Activated CD4-positive, alpha-beta memory T cell treated with anti-CD3 and anti-CD28 coated beads, Interleukin-2, amount 10 ng/mL, durations not matched to agents 7 days and 5 days (primary cell): Measurements from ENCODE around the gene CLDN1. TPM values are rescaled to one million over a fixed set of nuclear protein-coding genes. Genes with fewer than 3 reads are reported as not detected.
"Not testable (repeated sequence)": the region's sequence is repeated elsewhere in the genome, so short reads cannot be mapped to it uniquely, and the experiment has no call there.

ENCODE experiments used
- CTCF ChIA-PET: fragments of 350-600 bp; sonication (Branson Sonifier 250); formaldehyde crosslinking; loops from one replicate; lab custom pipeline; 2021; ENCODE audit warnings: antibody characterized with exemption, inconsistent platforms; lab: Charles Lee
- POLR2A ChIA-PET: fragments of 350-600 bp; sonication (Branson Sonifier 250); formaldehyde crosslinking; loops from one replicate; lab custom pipeline; 2021; ENCODE audit warnings: antibody characterized with exemption; lab: Charles Lee
- DNase-seq: peaks from one replicate; pipeline ENCODE4 v3.0.0-alpha.2; 2020
- H3K27ac Mint-ChIP-seq: one replicate; pipeline ENCODE4 v1.8.0; 2021; ENCODE audit warnings: mild to moderate bottlenecking, mixed read lengths
- H3K27me3 Mint-ChIP-seq: one replicate; pipeline ENCODE4 v1.8.0; 2021; ENCODE audit warnings: mixed read lengths
- H3K36me3 Mint-ChIP-seq: one replicate; pipeline ENCODE4 v1.8.0; 2021; ENCODE audit warnings: low read depth, mixed read lengths
- H3K4me1 Mint-ChIP-seq: one replicate; pipeline ENCODE4 v1.8.0; 2021; ENCODE audit warnings: mixed read lengths
- H3K4me3 Mint-ChIP-seq: one replicate; pipeline ENCODE4 v1.8.0; 2021; ENCODE audit warnings: mild to moderate bottlenecking, mixed read lengths
- H3K9me3 Mint-ChIP-seq: one replicate; pipeline ENCODE4 v1.8.0; 2021; ENCODE audit warnings: mixed read lengths
- total RNA-seq, 2 experiments: library from RNA; stranded (reverse); gene quantifications; one replicate each; pipeline ENCODE4 v1.2.3, GENCODE V29; 2021

CLDN1 gene
- total RNA-seq, 2 experiments from 2014 or later, result not detected

DNA sequence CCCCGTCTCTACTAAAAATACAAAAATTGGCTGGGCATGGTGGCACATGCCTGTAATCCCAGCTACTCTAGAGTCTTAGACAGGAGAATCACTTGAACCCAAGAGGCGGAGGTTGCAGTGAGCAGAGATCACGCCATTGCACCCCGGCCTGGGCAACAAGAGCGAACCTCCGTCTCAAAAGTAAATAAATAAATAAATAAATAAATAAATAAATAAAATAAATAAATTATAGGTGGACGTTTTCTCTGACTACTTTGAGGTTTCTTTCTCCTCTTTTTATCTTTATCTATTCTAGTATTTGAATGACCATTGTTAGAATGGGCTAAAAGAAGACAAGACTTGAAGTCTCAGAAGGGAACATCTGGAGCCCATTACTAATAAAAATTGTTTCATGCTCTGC, 54.8 kb downstream of the CLDN1 start:
- POLR2A ChIA-PET, H3K4me1 Mint-ChIP-seq, CTCF ChIA-PET, H3K4me3 Mint-ChIP-seq, DNase-seq, H3K9me3 Mint-ChIP-seq, H3K27me3 Mint-ChIP-seq, H3K36me3 Mint-ChIP-seq, H3K27ac Mint-ChIP-seq: not testable (repeated sequence)

DNA sequence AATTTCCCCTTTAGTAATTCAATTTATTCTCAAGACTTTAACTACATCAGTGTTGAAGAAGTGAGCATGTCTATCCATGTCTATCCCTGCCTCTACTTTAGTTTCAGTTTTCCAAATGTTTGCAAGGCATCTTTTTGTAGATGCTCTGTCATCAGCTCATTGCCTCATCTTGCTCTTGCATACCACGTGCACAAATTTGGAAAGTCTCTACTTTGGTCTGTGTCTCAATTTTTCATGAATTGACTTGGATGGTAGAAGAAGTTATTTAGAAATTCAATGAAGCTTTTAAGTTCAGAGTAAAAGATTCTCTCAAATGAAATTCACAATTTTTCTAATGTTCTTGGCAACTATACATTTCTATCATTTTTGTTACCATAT, 55.3 kb downstream of the CLDN1 start:
- Mint-ChIP-seq H3K27ac (no peak overlapping the region), H3K36me3 (no peaks in the 10 kb centered on the region), H3K9me3 (no peaks in the 10 kb centered on the region), H3K4me1 (no peaks in the 10 kb centered on the region), H3K27me3 (no peaks in the 10 kb centered on the region), H3K4me3 (no peak overlapping the region)
- ChIA-PET CTCF (no interaction called here), POLR2A (no interaction called here)
- DNase-seq, result no peak

DNA sequence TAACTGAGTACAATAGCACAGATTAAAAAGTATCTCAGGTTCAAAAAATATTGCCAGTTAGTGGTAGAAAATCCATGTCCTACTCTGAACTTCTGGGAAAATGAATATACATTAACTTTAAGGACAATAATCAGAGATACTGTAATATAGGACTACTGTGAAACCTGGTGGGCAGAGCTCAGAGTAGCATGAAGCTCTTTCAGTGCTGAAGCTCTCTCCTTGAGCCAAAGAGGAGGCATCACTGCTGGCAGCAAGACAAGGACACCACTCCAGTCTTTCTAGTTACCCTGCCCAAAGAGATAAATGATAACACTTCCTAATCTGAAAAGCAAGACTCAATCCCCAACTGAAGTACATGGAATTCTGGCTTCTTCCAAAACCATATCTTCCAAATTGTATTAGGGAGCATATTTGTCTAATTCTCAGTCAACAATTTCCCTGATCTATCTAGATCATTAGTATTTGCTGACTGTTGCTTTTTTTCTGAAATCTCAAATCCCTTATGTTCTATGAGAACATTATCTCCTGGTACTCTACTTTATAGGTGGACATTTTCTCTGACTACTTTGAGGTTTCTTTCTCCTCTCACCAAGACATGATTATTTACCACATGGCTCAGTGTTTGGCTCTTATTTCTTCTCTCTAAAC, 55.9 kb downstream of the CLDN1 start:
- no peak overlapping the region for H3K27ac Mint-ChIP-seq
- no peaks in the 10 kb centered on the region for H3K4me1 Mint-ChIP-seq
- ChIA-PET CTCF (no interaction called here), POLR2A (no interaction called here)
- peaks cover 2% of the 10 kb centered on the region for H3K27me3 Mint-ChIP-seq
- no peaks in the 10 kb centered on the region for H3K36me3 Mint-ChIP-seq
- H3K9me3 Mint-ChIP-seq, result no peaks in the 10 kb centered on the region
- H3K4me3 Mint-ChIP-seq, result no peak overlapping the region
- no peak for DNase-seq

DNA sequence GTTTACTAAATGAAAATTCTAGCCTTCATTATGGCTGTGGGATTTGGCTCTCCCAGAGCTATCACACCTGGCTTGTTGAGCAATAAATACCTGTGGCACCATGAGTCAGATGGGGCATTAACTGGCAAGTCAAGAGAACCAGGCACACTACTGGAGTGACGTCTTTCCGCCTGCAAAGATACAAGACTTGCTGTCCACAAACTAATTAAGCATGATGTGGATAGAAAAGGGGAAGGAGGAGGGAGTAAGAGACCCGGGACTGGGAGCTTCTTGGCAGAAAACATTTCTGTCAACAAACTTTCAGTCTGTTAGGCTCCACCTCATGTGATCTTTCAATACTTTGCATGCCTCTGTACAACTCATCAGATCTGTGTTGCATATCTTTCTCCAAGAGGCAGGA, 56.5 kb downstream of the CLDN1 start:
- CTCF ChIA-PET, result no interaction called here
- H3K27me3 Mint-ChIP-seq, result peaks cover 2% of the 10 kb centered on the region
- no peaks in the 10 kb centered on the region for H3K4me1 Mint-ChIP-seq
- no peaks in the 10 kb centered on the region for H3K9me3 Mint-ChIP-seq
- no peak overlapping the region for H3K27ac Mint-ChIP-seq
- POLR2A ChIA-PET, result no interaction called here
- no peak overlapping the region for H3K4me3 Mint-ChIP-seq
- H3K36me3 Mint-ChIP-seq, result no peaks in the 10 kb centered on the region
- DNase-seq, result no peak

DNA sequence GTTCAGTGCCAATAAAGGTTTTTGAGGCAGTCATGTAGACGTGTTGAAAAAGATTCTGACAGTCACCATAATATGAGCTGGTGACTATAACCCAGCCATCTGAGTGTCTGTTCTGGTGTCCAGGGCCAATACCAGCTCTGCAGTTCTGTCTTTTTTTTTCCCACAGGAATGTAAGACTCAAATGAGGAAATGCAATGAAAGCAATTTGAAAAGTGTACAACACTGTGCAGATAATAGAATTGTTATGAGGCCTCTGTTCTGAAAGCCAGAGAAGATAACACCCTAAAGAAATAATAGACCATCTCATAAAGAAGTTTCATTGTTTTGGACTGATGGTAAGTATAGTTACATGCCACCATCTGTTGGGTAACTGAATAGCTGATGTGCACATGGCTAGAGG, 57.1 kb downstream of the CLDN1 start:
- CTCF ChIA-PET, result no interaction called here
- Mint-ChIP-seq H3K27ac (no peak overlapping the region), H3K36me3 (no peaks in the 10 kb centered on the region), H3K9me3 (no peaks in the 10 kb centered on the region), H3K27me3 (peaks cover 2% of the 10 kb centered on the region), H3K4me3 (no peak overlapping the region), H3K4me1 (no peaks in the 10 kb centered on the region)
- POLR2A ChIA-PET, result no interaction called here
- no peak for DNase-seq

DNA sequence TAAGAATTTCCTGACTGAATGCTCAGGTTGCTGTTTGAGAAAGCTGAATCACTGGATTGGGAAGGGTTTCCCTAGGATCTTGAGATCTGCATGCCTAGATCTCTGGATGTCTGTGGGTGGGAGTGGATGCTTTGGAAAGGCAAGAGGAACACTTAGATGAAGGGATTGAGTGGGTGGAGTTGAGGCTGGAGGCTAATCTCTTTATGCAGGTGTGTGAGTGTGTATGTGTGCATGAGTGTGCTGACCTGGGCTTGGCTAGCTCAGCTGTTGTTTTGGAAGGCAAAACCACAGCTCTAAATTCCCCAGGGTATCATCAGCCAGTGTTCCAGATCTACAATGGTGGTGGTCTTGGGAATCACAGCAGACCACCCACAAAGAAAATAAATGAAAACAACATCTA, 60.5 kb downstream of the CLDN1 start:
- no peak overlapping the region for H3K4me3 Mint-ChIP-seq
- POLR2A ChIA-PET, result no interaction called here
- no peaks in the 10 kb centered on the region for H3K36me3 Mint-ChIP-seq
- CTCF ChIA-PET, result no interaction called here
- H3K27me3 Mint-ChIP-seq, result peaks cover 2% of the 10 kb centered on the region
- DNase-seq, result no peak
- H3K27ac Mint-ChIP-seq, result no peak overlapping the region
- no peaks in the 10 kb centered on the region for H3K9me3 Mint-ChIP-seq
- no peaks in the 10 kb centered on the region for H3K4me1 Mint-ChIP-seq

DNA sequence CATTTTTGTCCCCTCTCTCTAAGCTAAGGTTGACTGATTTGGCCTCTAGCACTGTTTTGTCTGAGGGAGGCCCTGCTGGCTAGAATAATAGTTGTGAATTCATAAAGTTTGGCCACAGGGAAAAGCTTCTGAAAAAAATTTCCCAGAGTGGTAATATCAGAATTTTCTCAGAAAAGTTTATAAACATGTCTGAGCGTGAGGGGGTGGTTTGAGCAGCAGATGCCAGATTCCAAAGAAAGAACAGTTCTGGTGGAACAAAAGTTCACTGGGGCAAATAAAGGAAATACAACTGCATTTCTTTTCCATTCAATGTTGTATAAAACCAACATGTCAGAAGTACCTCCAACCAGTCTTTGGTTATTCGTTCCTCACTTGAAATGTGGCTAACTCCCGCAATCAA, 61.2 kb downstream of the CLDN1 start:
- Mint-ChIP-seq H3K4me3 (no peak overlapping the region), H3K9me3 (no peaks in the 10 kb centered on the region), H3K27me3 (peaks cover 2% of the 10 kb centered on the region), H3K36me3 (no peaks in the 10 kb centered on the region), H3K27ac (no peak overlapping the region), H3K4me1 (no peaks in the 10 kb centered on the region)
- DNase-seq, result no peak
- POLR2A ChIA-PET, result no interaction called here
- CTCF ChIA-PET, result no interaction called here

DNA sequence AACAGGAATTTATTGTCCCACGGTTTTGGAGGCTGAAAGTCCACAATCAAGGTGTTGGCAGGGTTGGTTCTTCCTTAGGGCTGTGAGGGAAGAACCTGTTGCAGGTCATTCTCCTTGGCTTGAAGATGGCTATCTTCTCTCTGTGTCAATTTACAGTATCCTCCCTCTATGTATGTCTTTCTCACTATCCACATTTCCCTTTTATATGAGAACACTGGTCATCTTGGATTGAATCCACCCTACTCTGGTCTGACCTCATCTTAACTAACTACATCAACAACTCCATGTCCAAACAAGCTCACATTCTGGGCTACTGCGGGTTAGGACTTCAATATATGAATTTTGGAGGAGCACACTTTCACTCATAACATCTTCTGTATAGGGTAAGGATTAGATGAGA, 61.9 kb downstream of the CLDN1 start:
- H3K27ac Mint-ChIP-seq, result no peak overlapping the region
- peaks cover 2% of the 10 kb centered on the region for H3K27me3 Mint-ChIP-seq
- H3K4me3 Mint-ChIP-seq, result no peak overlapping the region
- no peaks in the 10 kb centered on the region for H3K36me3 Mint-ChIP-seq
- ChIA-PET CTCF (interaction anchor here (0.7 kb wide), 1 partner anchor 62 kb away, joined by 4 read pairs; the partner anchor contains the start of gene CLDN1), POLR2A (no interaction called here)
- DNase-seq, result no peak
- H3K4me1 Mint-ChIP-seq, result no peaks in the 10 kb centered on the region
- H3K9me3 Mint-ChIP-seq, result no peaks in the 10 kb centered on the region

DNA sequence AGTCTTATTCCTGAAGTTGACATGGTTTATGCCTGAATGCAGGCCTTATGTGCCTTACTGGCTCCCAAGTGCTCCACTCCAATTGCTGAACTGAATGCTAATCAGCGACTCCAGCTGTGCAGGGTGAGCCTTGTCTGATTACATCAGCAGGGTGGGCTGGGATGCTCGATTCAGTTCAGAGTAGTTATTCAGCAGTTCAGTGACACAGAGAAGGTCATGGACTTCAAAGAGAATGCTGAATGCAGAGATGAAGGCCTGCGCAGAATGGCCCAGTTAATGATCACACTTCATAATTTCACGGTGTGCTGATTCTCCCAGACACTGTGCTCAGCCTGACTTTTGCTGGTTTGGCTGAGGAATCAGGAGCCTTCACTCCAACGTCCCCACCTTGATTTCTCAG, 63.6 kb downstream of the CLDN1 start:
- H3K27me3 Mint-ChIP-seq, result peaks cover 2% of the 10 kb centered on the region
- no peaks in the 10 kb centered on the region for H3K4me1 Mint-ChIP-seq
- H3K4me3 Mint-ChIP-seq, result no peak overlapping the region
- no peaks in the 10 kb centered on the region for H3K36me3 Mint-ChIP-seq
- no peak for DNase-seq
- H3K9me3 Mint-ChIP-seq, result no peaks in the 10 kb centered on the region
- ChIA-PET CTCF (no interaction called here), POLR2A (no interaction called here)
- H3K27ac Mint-ChIP-seq, result no peak overlapping the region

Other genes starting within 250 kb of the CLDN1 start
- gene P3H2, start 201.5 kb downstream of the CLDN1 start, total RNA-seq, result not detected
- not detected for gene CLDN16, start 65.7 kb upstream of the CLDN1 start, total RNA-seq
- gene TMEM207, start 127.5 kb upstream of the CLDN1 start, total RNA-seq, result not detected
- 10 to 100 TPM; 14.2 to 15.2 TPM for gene IL1RAP, start 191.6 kb upstream of the CLDN1 start, total RNA-seq